H1 (cell line): Measurements from ENCODE around the gene SOX10. TPM values are rescaled to one million over a fixed set of nuclear protein-coding genes. Genes with fewer than 3 reads are reported as not detected.

ENCODE experiments used
- ASH2L ChIP-seq: fragments of 200-600, 300-600 bp; sonication (generic); IDR thresholded peaks from one replicate; pipeline ENCODE4 v1.7.1; 2017; ENCODE audit warnings: low read length
- EP300 ChIP-seq, 2 experiments: IDR thresholded peaks; 1 replicate in 1 of 2; 2 replicates in 1 of 2; pipeline ENCODE4 v1.6.1; 2011 to 2012; ENCODE audit warnings: low read depth in 2 of 2, low read length in 2 of 2, mild to moderate bottlenecking in 2 of 2, borderline replicate concordance in 1 of 2, inconsistent platforms in 1 of 2, moderate library complexity in 1 of 2
- KDM5A ChIP-seq: fragments of 200-600 bp; IDR thresholded peaks from 2 replicates; pipeline ENCODE4 v1.7.1; 2012; ENCODE audit warnings: mild to moderate bottlenecking, low read length, inconsistent platforms, mixed read lengths
- polyA plus RNA-seq, 7 experiments: library from polyadenylated mRNA; depleted of rRNA in 3 of 7; stranded (reverse) in 5 of 7; unstranded in 2 of 7; fragments of >200 nt in 5 of 7; fragments of 200-250 nt in 2 of 7; gene quantifications; 1 replicate in 5 of 7; 2 replicates in 1 of 7; 4 replicates in 1 of 7; pipeline versions ENCODE4 v1.2.1 to v1.2.3, GENCODE V29; 2011 to 2013; ENCODE audit warnings: missing spikeins in 2 of 7, mixed read lengths in 2 of 7
- total RNA-seq: library from RNA; stranded (reverse); fragmentation: NEBNext Ultra II Directional; extraction: Animal tissue kit (Norgen Biotek cat#: 25700); gene quantifications from 2 replicates; pipeline ENCODE4 v1.2.1, GENCODE V29; 2021

SOX10 gene
- total and polyA plus RNA-seq, 2 of the 8 experiments (the other 6 are each of a cell fraction or from before 2014, with no cell fraction given): 2.7 TPM

DNA sequence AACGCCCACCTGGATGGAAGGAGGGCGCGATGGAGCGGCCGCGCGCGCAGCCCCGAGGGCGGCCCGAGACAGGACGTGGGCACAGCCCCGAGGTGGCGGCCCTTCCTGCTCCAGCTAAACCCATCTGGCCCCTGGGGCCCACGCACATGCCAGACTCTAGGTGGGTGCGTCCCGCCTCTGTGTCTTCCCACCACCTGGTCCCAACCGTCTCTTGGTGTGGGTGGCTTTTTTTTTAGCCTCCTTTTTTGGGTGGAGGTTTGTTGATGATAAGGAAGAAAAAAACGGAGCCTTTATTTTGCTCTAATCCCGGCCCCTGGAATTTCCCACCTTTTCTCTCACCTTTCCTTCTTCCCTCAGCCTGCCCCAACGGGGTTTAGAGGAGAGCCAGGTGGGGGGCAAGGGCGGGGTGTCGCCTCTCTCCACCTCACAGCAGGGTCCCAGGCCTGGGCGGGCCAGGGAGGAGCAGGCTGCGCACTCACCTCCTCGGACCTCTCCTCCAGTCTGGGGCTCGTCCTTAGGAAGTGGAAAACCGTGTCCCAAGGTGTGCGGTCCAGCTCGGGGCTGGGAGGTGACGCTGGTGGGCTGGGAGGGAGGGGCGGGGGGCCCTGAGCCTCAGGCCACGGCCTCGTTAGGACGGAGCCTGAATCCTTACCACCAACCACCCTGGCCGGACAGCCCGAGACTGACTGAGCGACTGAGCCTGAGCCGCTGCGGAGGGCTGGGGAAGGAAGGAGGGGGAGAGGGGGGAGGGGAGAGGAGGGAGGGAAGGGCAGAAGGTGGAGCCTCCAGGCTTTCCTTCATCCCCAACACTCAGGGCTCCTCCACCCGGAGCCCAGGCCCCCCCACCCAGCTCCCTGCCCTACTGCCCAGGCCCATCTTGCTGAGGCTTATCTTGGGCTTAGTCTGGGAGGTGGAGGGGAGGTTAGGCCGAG is at the start of gene SOX10 (continued):
- TF ChIP-seq EP300 (IDR thresholded peaks at IDR 0.05; ENCODE audit: borderline replicate concordance in 1 of 2, low read depth in 2 of 2, low read length in 2 of 2) (no peak), ASH2L (no peak), KDM5A (no peak)
